ACC112 (cell line): Measurements from ENCODE around the gene SCN2A.

Experiments
- H2AFZ ChIP-seq: fragments of 200-600 bp; sonication (generic); one replicate; pipeline ENCODE4 v1.6.0; 2017; ENCODE audit warnings: antibody characterized with exemption, low read length; ENCODE audit not compliant: unreplicated experiment
- H3K27ac ChIP-seq: fragments of 200-600 bp; sonication (generic); 2 replicates; pipeline ENCODE4 v1.5.1; 2014; ENCODE audit warnings: low read depth, mild to moderate bottlenecking, antibody characterized with exemption, low read length, moderate library complexity
- H3K27me3 ChIP-seq: fragments of 200-600 bp; sonication (generic); 2 replicates; pipeline ENCODE4 v1.6.1; 2014; ENCODE audit warnings: mild to moderate bottlenecking, antibody characterized with exemption, low read length, moderate library complexity, mixed read lengths; ENCODE audit not compliant: insufficient read depth
- H3K36me3 ChIP-seq: fragments of 200-600 bp; sonication (generic); 2 replicates; pipeline ENCODE4 v1.6.1; 2016; ENCODE audit warnings: mild to moderate bottlenecking, antibody characterized with exemption, low read length, moderate library complexity, mixed read lengths; ENCODE audit not compliant: insufficient read depth
- H3K4me1 ChIP-seq: fragments of 200-600 bp; sonication (generic); one replicate; pipeline ENCODE4 v1.6.1; 2016; ENCODE audit warnings: low read length, mixed read lengths; ENCODE audit not compliant: insufficient read depth, unreplicated experiment, control insufficient read depth
- H3K4me3 ChIP-seq: fragments of 200-600 bp; sonication (generic); 2 replicates; pipeline ENCODE4 v1.5.1; 2014; ENCODE audit warnings: mild to moderate bottlenecking, low read depth, low read length
- H3K79me2 ChIP-seq: fragments of 200-600 bp; sonication (generic); one replicate; pipeline ENCODE4 v1.6.0; 2016; ENCODE audit warnings: low read length; ENCODE audit not compliant: control insufficient read depth, unreplicated experiment, insufficient read depth

Gene SCN2A

GRCh38 chr2:165410276-165410675 is 171.1 kb downstream of the SCN2A start:
- Histone ChIP-seq H3K4me3 (no peak overlapping the region), H3K4me1 (no peaks in the 10 kb centered on the region), H3K27ac (no peak overlapping the region), H3K36me3 (no peaks in the 10 kb centered on the region), H3K79me2 (no peaks in the 10 kb centered on the region), H2AFZ (no peak overlapping the region), H3K27me3 (no peaks in the 10 kb centered on the region)

DNA sequence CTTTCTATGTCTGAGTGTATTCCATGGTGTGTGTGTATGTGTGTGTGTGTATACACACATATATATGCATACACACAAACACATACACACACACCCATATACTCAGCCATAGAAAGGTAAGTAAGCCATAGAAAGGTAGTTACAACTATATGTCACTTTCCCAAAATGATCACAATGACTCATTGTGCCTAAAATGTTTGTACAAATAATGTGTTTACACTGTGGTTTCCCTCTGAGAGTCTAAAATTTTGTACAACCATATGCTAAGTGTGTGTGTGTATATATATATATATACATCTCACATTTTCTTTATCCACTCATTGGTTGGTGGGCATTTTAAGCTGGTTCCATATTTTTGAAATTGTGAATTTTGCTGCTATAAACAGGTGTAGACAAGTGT is 175.0 kb downstream of the SCN2A start:
- Histone ChIP-seq H3K79me2 (no peaks in the 10 kb centered on the region), H3K4me3 (no peak overlapping the region), H3K4me1 (no peaks in the 10 kb centered on the region), H3K36me3 (no peaks in the 10 kb centered on the region), H3K27ac (no peak overlapping the region), H2AFZ (no peak overlapping the region), H3K27me3 (no peaks in the 10 kb centered on the region)

- Histone ChIP-seq H3K27ac (no peak overlapping the region), H2AFZ (no peak overlapping the region)
These were observed 177.8 kb downstream of the SCN2A start for GRCh38 chr2:165417009-165417408.

GRCh38 chr2:165420231-165420630 is 181.0 kb downstream of the SCN2A start:
- Histone ChIP-seq H3K79me2 (no peaks in the 10 kb centered on the region), H2AFZ (no peak overlapping the region), H3K36me3 (no peaks in the 10 kb centered on the region), H3K27me3 (no peaks in the 10 kb centered on the region), H3K4me1 (no peaks in the 10 kb centered on the region), H3K27ac (no peak overlapping the region), H3K4me3 (no peak overlapping the region)

More at GRCh38 chr2:165417009-165417408, 177.8 kb downstream of the SCN2A start:
- no peaks in the 10 kb centered on the region for H3K36me3 ChIP-seq
- H3K4me3 ChIP-seq = no peak overlapping the region
- no peaks in the 10 kb centered on the region for H3K79me2 ChIP-seq
- H3K4me1 ChIP-seq = no peaks in the 10 kb centered on the region
- no peaks in the 10 kb centered on the region for H3K27me3 ChIP-seq

GRCh38 chr2:165423081-165423480 is 183.9 kb downstream of the SCN2A start:
- H3K36me3 ChIP-seq = no peaks in the 10 kb centered on the region
- no peaks in the 10 kb centered on the region for H3K4me1 ChIP-seq
- H2AFZ ChIP-seq = no peak overlapping the region
- no peak overlapping the region for H3K4me3 ChIP-seq
- H3K27ac ChIP-seq = no peak overlapping the region
- H3K27me3 ChIP-seq = no peaks in the 10 kb centered on the region
- no peaks in the 10 kb centered on the region for H3K79me2 ChIP-seq

DNA sequence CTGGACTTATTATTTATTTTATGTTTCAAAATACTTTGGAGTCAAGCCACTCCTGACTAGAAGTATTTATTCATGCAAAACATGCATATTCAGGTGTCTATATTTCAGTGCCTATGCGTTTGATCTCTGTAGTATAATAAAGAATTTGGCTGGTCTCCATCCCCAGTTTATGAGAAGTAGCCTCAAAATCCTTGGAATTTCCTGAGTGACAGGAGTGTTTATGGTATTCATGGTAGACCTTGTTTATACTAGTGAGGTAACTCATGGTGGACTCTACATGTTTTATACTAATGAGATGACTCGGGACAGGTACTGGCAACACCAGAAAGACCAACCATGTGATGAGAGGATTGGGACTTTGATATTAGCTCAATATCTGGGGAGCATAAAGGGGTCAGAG is 186.3 kb downstream of the SCN2A start:
- H3K4me3 ChIP-seq = no peak overlapping the region
- no peaks in the 10 kb centered on the region for H3K36me3 ChIP-seq
- no peak overlapping the region for H2AFZ ChIP-seq
- no peak overlapping the region for H3K27ac ChIP-seq
- no peaks in the 10 kb centered on the region for H3K27me3 ChIP-seq
- H3K4me1 ChIP-seq = no peaks in the 10 kb centered on the region
- H3K79me2 ChIP-seq = no peaks in the 10 kb centered on the region

DNA sequence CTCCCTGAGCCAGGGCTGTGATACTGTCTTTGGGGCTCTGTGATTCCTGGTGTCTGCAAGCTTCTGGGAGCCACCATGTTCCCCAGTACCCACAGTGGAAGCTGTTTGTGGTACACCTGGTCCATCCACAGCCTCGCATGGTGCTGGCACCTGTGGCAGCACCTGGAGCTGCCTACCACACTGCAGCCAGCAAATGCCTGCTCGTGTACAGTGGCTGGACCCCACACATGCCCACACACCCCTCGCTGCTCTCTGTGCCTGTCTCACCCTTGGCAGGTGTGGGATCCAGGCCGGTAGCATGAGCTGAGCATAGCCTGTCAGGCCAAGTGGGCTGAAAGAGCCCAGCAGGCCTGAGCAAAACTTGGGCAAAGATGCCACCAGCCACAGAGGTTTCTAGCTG is 188.5 kb downstream of the SCN2A start:
- Histone ChIP-seq H3K4me1 (no peaks in the 10 kb centered on the region), H2AFZ (no peak overlapping the region), H3K36me3 (no peaks in the 10 kb centered on the region), H3K27ac (no peak overlapping the region), H3K79me2 (no peaks in the 10 kb centered on the region), H3K27me3 (no peaks in the 10 kb centered on the region), H3K4me3 (no peak overlapping the region)

GRCh38 chr2:165428926-165429325 is 189.7 kb downstream of the SCN2A start:
- no peaks in the 10 kb centered on the region for H3K79me2 ChIP-seq
- no peak overlapping the region for H3K4me3 ChIP-seq
- H3K4me1 ChIP-seq = no peaks in the 10 kb centered on the region
- H2AFZ ChIP-seq = no peak overlapping the region
- no peaks in the 10 kb centered on the region for H3K36me3 ChIP-seq
- H3K27me3 ChIP-seq = no peaks in the 10 kb centered on the region
- H3K27ac ChIP-seq = peak overlapping the region; percentile 22; the same call in 1 of the 2 replicates

DNA sequence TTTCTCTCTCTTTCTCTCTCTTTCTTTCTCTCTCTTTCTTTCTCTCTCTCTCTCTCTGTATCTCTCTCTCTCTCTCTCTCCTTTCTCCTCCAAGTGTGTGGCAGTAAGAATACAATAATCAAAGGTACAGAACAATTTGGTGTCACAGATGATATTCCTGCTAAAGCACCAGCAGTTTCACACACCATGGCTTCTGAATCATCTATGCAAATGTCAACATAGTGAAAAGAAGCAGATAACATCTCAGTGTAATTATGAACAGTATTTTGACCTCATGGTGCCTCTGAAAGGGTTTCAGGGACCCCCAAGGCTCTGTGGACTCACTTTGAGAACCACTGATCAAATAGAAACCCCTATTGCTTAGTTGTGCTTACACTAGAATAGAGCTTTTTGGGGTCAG is 191.8 kb downstream of the SCN2A start:
- Histone ChIP-seq H2AFZ (no peak overlapping the region), H3K27ac (no peak overlapping the region), H3K4me1 (no peaks in the 10 kb centered on the region), H3K27me3 (no peaks in the 10 kb centered on the region), H3K36me3 (no peaks in the 10 kb centered on the region), H3K79me2 (no peaks in the 10 kb centered on the region), H3K4me3 (no peak overlapping the region)

- Histone ChIP-seq H3K27ac (no peak overlapping the region), H3K4me3 (no peak overlapping the region)
These were observed 193.2 kb downstream of the SCN2A start for GRCh38 chr2:165432234-165432966.

DNA sequence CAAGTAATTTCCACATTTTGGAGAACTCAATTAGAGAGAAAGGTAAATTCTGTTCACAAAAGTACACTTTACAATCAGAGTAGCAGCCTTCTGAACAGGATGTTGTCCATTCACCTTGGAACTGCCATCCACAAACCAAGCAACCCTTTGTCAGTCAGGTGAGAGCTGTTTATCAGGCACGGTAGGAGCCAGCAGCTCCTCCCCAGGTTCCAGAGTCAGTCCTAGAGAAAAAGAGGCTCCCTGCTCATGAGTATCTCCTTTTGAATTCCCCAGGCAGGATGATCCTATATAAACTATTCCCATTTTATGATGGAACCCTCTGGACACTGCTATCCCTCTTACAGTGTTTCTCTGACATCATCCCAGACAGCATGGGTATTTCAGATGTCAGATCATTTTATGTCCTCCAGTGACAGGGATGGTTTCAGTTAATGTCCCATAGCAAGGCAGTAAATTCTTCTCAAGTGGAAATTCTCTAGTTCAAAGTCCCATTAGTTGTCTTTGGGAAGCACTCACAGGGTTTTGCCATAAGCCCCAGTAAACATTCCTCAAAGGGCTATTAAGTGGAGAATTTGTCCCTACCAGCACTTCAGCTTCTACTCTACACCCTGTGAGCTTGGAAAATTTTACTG is 195.8 kb downstream of the SCN2A start:
- Histone ChIP-seq H3K36me3 (no peaks in the 10 kb centered on the region), H3K27me3 (no peaks in the 10 kb centered on the region), H3K27ac (no peak overlapping the region), H2AFZ (no peak overlapping the region), H3K4me3 (no peak overlapping the region), H3K79me2 (no peaks in the 10 kb centered on the region), H3K4me1 (no peaks in the 10 kb centered on the region)

More at GRCh38 chr2:165432234-165432966, 193.2 kb downstream of the SCN2A start:
- Histone ChIP-seq H3K4me1 (no peaks in the 10 kb centered on the region), H3K36me3 (no peaks in the 10 kb centered on the region), H3K79me2 (no peaks in the 10 kb centered on the region), H3K27me3 (no peaks in the 10 kb centered on the region), H2AFZ (no peak overlapping the region)
